ENCODE results near the gene FOXN4. TPM values are rescaled to one million over a fixed set of nuclear protein-coding genes. Genes with fewer than 3 reads are reported as not detected.

FOXN4 gene
- polyA plus RNA-seq, 1 donor = 0.10 TPM

DNA sequence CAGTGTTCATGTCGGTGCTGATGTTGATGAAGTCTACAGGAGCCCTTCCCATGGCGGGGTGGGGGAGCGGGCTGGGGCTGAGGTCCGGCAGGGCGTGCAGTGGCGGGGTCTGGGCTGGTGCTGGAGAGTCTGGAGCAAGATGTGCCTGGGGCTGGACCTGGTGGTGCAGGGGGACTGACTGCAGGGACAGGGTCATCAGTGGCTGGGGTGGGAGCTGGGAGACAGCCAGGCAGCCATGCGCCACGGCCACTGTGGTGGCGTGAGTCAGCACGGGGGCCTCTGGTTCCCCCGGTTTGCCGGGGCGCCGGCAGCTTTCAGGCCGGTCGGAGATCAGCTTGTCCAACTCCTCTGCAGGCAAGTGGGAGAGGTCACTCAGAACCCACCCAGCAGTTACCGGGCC lies 27.6 kb downstream of the FOXN4 start:
- H3K4me1 ChIP-seq (ENCODE audit: control insufficient read depth, insufficient read depth, low read length) = peaks cover 8% of the 10 kb centered on the region
- H3K9me3 ChIP-seq (ENCODE audit: control insufficient read depth, low read depth, low read length) = no peaks in the 10 kb centered on the region
- H3K27ac ChIP-seq (ENCODE audit: low read length) = no peak overlapping the region
- H3K36me3 ChIP-seq (ENCODE audit: control insufficient read depth, insufficient read depth, low read length) = no peaks in the 10 kb centered on the region
- DNase-seq = no peak
- no peak overlapping the region for H3K4me3 ChIP-seq (ENCODE audit: low read length)
- WGBS (ENCODE audit: insufficient coverage, low lambda C conversion rate) = no CpG with 5 or more reads among the region's 17 CpGs
- H3K27me3 ChIP-seq (ENCODE audit: control insufficient read depth, insufficient read depth, low read length) = no peaks in the 10 kb centered on the region

- no peak for DNase-seq
- Histone ChIP-seq H3K4me3 (ENCODE audit: low read length) (no peak overlapping the region), H3K27me3 (ENCODE audit: control insufficient read depth, insufficient read depth, low read length) (no peaks in the 10 kb centered on the region), H3K4me1 (ENCODE audit: control insufficient read depth, insufficient read depth, low read length) (peaks cover 8% of the 10 kb centered on the region), H3K36me3 (ENCODE audit: control insufficient read depth, insufficient read depth, low read length) (no peaks in the 10 kb centered on the region), H3K9me3 (ENCODE audit: control insufficient read depth, low read depth, low read length) (no peaks in the 10 kb centered on the region), H3K27ac (ENCODE audit: low read length) (no peak overlapping the region)
- WGBS (ENCODE audit: insufficient coverage, low lambda C conversion rate) = no CpG with 5 or more reads among the region's 13 CpGs
These were observed 29.6 kb downstream of the FOXN4 start for GRCh38 chr12:109279525-109279924.

DNA sequence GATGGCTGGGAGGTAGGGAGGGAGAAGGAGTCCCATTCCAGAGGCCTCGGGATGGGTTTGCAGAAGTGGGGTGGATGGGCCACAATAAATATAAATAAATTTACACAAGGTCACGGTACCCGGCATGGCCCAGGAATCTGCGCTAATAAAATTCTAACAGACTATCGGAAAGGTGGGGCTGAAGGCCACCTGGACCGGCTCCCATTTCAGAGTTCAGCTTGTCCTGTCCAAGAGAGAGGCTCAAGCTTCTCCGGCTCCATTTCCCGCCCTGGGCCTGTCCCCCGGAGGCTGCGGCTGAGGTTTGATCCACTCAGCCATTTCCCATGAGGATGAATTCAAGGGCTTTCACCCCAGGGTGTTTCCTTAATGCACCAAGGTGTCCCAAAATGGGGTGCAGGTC lies 30.2 kb downstream of the FOXN4 start:
- no peak overlapping the region for H3K27ac ChIP-seq (ENCODE audit: low read length)
- no peak for DNase-seq
- H3K9me3 ChIP-seq (ENCODE audit: control insufficient read depth, low read depth, low read length) = no peaks in the 10 kb centered on the region
- H3K36me3 ChIP-seq (ENCODE audit: control insufficient read depth, insufficient read depth, low read length) = no peaks in the 10 kb centered on the region
- H3K4me3 ChIP-seq (ENCODE audit: low read length) = no peak overlapping the region
- H3K4me1 ChIP-seq (ENCODE audit: control insufficient read depth, insufficient read depth, low read length) = peaks cover 8% of the 10 kb centered on the region
- H3K27me3 ChIP-seq (ENCODE audit: control insufficient read depth, insufficient read depth, low read length) = no peaks in the 10 kb centered on the region
- WGBS (ENCODE audit: insufficient coverage, low lambda C conversion rate) = no CpG with 5 or more reads among the region's 10 CpGs

DNA sequence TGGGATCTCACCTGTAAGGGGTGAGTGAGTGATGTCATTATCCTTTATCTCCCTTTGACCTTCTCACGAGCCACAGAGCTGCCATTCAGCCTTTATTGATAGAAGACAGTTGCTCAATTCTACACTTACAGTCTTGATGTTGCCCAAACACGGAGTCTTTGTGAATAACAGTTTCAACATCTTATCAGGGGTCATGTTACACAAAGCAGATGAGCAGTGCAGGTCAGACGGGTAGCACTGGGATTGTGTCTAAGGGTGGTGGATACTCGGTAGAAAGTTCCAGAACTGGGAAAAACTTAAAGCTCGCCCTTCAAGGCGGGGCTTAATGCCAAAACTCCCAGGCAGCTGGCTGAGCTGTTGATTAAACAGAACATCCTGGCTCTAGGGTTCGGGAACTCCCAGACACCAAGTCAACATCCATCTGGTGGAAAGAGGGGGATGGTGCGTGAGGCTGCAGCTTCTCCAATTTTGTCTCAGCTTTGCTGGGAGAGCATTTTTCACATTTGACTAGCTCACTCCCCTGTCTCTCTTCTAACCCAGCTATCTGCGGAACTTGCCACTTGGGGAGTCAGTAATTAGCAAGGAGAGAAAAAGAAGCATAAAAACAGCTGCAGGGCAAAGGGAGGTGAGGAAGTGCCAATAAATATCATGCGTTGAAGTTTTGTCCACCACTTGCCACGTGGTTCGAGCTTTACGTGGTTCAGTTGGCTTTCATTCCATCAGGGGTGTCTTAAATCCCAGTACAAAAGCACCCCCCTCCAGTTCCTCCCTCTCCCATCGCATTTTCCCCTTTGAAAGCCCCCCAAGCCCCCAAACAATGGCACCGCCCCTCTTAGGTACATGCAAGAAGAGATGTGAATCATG lies 31.0 kb downstream of the FOXN4 start:
- DNase-seq = peak; percentile 25 to 37

GRCh38 chr12:109277255-109277898 lies 31.7 kb downstream of the FOXN4 start:
- H3K27me3 ChIP-seq (ENCODE audit: control insufficient read depth, insufficient read depth, low read length) = peaks cover 8% of the 10 kb centered on the region
- no peak overlapping the region for H3K27ac ChIP-seq (ENCODE audit: low read length)
- DNase-seq = no peak
- H3K36me3 ChIP-seq (ENCODE audit: control insufficient read depth, insufficient read depth, low read length) = no peaks in the 10 kb centered on the region
- no peak overlapping the region for H3K4me3 ChIP-seq (ENCODE audit: low read length)
- peaks cover 8% of the 10 kb centered on the region for H3K4me1 ChIP-seq (ENCODE audit: control insufficient read depth, insufficient read depth, low read length)
- H3K9me3 ChIP-seq (ENCODE audit: control insufficient read depth, low read depth, low read length) = no peaks in the 10 kb centered on the region
- no CpG with 5 or more reads among the region's 8 CpGs for WGBS (ENCODE audit: insufficient coverage, low lambda C conversion rate)

More for the DNA sequence above, 31.0 kb downstream of the FOXN4 start:
- H3K4me3 ChIP-seq (ENCODE audit: low read length) = no peak overlapping the region
- WGBS (ENCODE audit: insufficient coverage, low lambda C conversion rate) = 100% methylated on average over 1 of the region's 15 CpGs
- H3K4me1 ChIP-seq (ENCODE audit: control insufficient read depth, insufficient read depth, low read length) = peaks cover 8% of the 10 kb centered on the region
- no peak overlapping the region for H3K27ac ChIP-seq (ENCODE audit: low read length)
- H3K9me3 ChIP-seq (ENCODE audit: control insufficient read depth, low read depth, low read length) = no peaks in the 10 kb centered on the region
- peaks cover 5% of the 10 kb centered on the region for H3K27me3 ChIP-seq (ENCODE audit: control insufficient read depth, insufficient read depth, low read length)
- H3K36me3 ChIP-seq (ENCODE audit: control insufficient read depth, insufficient read depth, low read length) = no peaks in the 10 kb centered on the region

- no peak for DNase-seq
- peaks cover 8% of the 10 kb centered on the region for H3K4me1 ChIP-seq (ENCODE audit: control insufficient read depth, insufficient read depth, low read length)
- no peak overlapping the region for H3K27ac ChIP-seq (ENCODE audit: low read length)
- no peaks in the 10 kb centered on the region for H3K36me3 ChIP-seq (ENCODE audit: control insufficient read depth, insufficient read depth, low read length)
- H3K4me3 ChIP-seq (ENCODE audit: low read length) = no peak overlapping the region
- no peaks in the 10 kb centered on the region for H3K9me3 ChIP-seq (ENCODE audit: control insufficient read depth, low read depth, low read length)
- no CpG with 5 or more reads among the region's 5 CpGs for WGBS (ENCODE audit: insufficient coverage, low lambda C conversion rate)
- H3K27me3 ChIP-seq (ENCODE audit: control insufficient read depth, insufficient read depth, low read length) = peaks cover 8% of the 10 kb centered on the region
These were observed 32.9 kb downstream of the FOXN4 start for GRCh38 chr12:109276160-109276559.

DNA sequence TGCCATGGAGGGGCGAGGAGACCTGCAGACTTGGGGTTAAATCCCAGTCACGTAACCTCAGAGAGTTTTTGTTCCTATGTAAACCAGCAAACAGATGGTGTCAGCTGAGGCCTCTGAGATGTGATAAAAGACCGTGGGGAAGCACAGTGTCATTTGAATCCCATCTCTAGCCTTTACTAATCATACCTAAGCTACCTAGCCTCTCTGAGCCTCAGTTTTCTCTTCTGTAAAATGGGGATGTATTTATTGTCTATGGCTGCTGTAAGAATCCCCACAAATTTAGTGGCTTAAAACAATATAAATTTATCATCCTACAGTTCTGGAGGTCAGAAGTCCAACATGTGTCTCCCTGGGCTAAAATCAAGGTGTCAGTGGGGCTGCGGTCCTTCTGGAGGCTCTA lies 33.9 kb downstream of the FOXN4 start:
- Histone ChIP-seq H3K9me3 (ENCODE audit: control insufficient read depth, low read depth, low read length) (no peaks in the 10 kb centered on the region), H3K36me3 (ENCODE audit: control insufficient read depth, insufficient read depth, low read length) (no peaks in the 10 kb centered on the region), H3K27ac (ENCODE audit: low read length) (no peak overlapping the region), H3K4me3 (ENCODE audit: low read length) (no peak overlapping the region), H3K27me3 (ENCODE audit: control insufficient read depth, insufficient read depth, low read length) (peaks cover 8% of the 10 kb centered on the region), H3K4me1 (ENCODE audit: control insufficient read depth, insufficient read depth, low read length) (peaks cover 8% of the 10 kb centered on the region)
- no CpG with 5 or more reads among the region's 4 CpGs for WGBS (ENCODE audit: insufficient coverage, low lambda C conversion rate)
- no peak for DNase-seq

DNA sequence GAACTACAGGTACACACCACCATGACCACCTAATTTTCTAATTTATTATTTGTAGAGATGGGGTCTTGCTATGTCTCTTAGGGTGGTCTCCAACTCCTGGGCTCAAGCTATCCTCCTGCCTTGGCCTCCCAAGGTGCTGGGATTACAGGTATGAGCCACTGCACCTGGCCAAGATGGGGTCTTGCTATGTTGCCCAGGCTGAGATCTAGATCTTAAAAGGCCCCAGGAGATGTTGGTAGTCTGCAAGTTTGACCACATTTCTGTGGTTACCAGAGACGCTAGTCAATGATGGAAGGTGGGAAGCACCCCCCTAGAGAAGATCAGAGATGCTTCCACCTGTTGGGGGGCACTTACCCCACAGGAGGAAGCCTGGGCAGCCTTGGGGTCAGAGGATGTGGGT lies 34.7 kb downstream of the FOXN4 start:
- peaks cover 8% of the 10 kb centered on the region for H3K27me3 ChIP-seq (ENCODE audit: control insufficient read depth, insufficient read depth, low read length)
- H3K9me3 ChIP-seq (ENCODE audit: control insufficient read depth, low read depth, low read length) = no peaks in the 10 kb centered on the region
- H3K36me3 ChIP-seq (ENCODE audit: control insufficient read depth, insufficient read depth, low read length) = no peaks in the 10 kb centered on the region
- H3K4me1 ChIP-seq (ENCODE audit: control insufficient read depth, insufficient read depth, low read length) = peaks cover 8% of the 10 kb centered on the region
- H3K4me3 ChIP-seq (ENCODE audit: low read length) = no peak overlapping the region
- WGBS (ENCODE audit: insufficient coverage, low lambda C conversion rate) = no CpG with 5 or more reads among the region's 1 CpG
- DNase-seq = no peak
- H3K27ac ChIP-seq (ENCODE audit: low read length) = no peak overlapping the region

DNA sequence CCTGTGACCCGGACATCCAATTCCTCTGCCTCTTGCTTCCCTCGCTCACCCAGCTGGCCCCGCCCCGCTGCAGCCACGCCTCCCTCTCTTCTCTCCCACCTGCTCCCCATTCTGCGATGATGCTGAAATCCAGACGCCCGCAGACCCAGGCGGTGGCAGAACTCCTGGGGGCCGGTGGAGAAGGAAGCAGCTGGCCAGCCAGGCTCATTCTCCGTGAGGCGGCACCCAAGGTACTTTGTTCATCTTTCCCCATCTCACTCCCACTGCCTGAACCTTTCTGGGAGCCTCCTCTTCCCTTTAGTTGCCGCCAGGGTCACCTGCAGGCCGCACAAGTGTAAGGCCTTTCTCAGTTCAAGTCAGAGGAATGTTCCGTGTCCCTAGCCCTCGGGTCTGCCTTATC lies 35.7 kb downstream of the FOXN4 start:
- H3K4me1 ChIP-seq (ENCODE audit: control insufficient read depth, insufficient read depth, low read length) = peaks cover 4% of the 10 kb centered on the region
- DNase-seq = no peak
- H3K27ac ChIP-seq (ENCODE audit: low read length) = no peak overlapping the region
- peaks cover 8% of the 10 kb centered on the region for H3K27me3 ChIP-seq (ENCODE audit: control insufficient read depth, insufficient read depth, low read length)
- WGBS (ENCODE audit: insufficient coverage, low lambda C conversion rate) = no CpG with 5 or more reads among the region's 16 CpGs
- H3K36me3 ChIP-seq (ENCODE audit: control insufficient read depth, insufficient read depth, low read length) = no peaks in the 10 kb centered on the region
- no peak overlapping the region for H3K4me3 ChIP-seq (ENCODE audit: low read length)
- H3K9me3 ChIP-seq (ENCODE audit: control insufficient read depth, low read depth, low read length) = no peaks in the 10 kb centered on the region

- no peaks in the 10 kb centered on the region for H3K4me1 ChIP-seq (ENCODE audit: control insufficient read depth, insufficient read depth, low read length)
- no peak overlapping the region for H3K4me3 ChIP-seq (ENCODE audit: low read length)
- WGBS (ENCODE audit: insufficient coverage, low lambda C conversion rate) = no CpG with 5 or more reads among the region's 3 CpGs
- H3K27ac ChIP-seq (ENCODE audit: low read length) = no peak overlapping the region
- no peaks in the 10 kb centered on the region for H3K9me3 ChIP-seq (ENCODE audit: control insufficient read depth, low read depth, low read length)
- peaks cover 8% of the 10 kb centered on the region for H3K27me3 ChIP-seq (ENCODE audit: control insufficient read depth, insufficient read depth, low read length)
- DNase-seq = no peak
- H3K36me3 ChIP-seq (ENCODE audit: control insufficient read depth, insufficient read depth, low read length) = peaks cover 6% of the 10 kb centered on the region
These were observed 37.7 kb downstream of the FOXN4 start for GRCh38 chr12:109271418-109271817.
